LoVo (cell line): ENCODE results near the gene CSF2.
"Not testable (repeated sequence)": the region's sequence is repeated elsewhere in the genome, so short reads cannot be mapped to it uniquely, and the experiment has no call there.

Experiments used
- DNase-seq: peaks from one replicate; pipeline ENCODE4 v3.0.0-alpha.2; 2016; ENCODE audit warnings: low spot score

Gene CSF2

GRCh38 chr5:132090107-132090506 lies 16.5 kb downstream of the CSF2 start:
- DNase-seq, result peak; percentile 69

DNA sequence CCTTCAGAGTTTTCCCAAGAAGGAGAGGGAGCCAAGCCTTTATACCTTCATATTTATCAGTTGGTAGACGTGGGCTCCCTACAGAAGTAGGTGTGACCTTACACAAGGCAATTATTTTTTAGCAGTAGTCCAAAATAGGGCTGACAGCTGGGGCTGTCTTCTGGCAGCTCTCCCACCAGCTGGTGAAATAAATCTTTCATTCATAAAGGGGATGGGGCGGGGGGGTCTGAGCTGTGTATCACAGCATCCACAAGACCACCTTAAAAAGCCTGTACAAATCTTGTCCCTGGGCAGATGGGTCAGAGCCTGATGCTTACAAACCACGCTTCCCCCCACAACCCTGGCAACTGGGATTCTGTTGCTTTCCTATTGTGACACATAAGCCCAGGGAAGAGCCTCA lies 19.7 kb downstream of the CSF2 start:
- DNase-seq, result no peak

GRCh38 chr5:132094393-132095076 lies 20.9 kb downstream of the CSF2 start:
- DNase-seq, result peak; percentile 83

DNA sequence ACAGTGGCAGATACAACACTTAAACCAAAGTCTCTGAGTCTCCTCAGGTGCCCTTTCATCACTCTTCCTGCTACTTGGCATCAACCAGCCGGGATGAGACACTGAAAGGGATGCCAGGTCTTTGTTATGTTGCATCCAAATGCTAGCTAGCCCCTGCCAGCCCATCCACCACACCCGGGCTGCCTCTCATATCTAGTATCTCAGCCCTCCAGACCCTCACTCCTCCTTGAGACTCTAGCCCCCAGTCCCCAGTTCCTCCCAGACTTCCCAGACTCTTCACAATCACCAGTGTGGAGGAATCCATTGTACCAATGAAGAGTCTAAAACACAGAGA lies 21.5 kb downstream of the CSF2 start:
- DNase-seq, result no peak

DNA sequence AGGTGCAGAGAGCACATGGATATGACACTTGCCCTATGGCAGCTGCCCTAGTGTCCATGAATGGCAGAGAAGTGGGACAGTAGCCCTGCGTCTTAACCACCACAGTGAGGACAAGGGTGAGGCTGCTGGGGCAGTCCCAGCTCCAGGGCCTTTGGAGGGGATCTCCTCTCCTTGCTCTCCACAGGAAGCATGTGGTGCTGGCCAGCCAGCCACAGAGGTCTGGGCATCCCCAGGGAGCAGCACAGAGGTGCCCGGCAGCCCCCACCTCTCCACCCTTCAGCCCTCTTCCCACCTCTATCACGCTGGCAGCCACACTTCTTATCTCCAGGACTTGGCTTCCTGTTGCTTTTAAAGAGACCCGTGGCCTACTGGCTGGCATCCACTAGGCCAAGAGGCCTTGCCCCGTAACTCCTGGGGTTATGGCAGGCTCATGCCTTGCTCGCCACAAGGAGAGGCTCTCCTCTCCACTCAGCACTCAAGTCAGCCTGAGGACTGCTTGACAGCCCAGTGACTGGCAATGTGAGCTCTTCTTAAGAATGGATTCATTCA lies 21.9 kb downstream of the CSF2 start:
- no peak for DNase-seq

GRCh38 chr5:132096904-132097303 lies 23.3 kb downstream of the CSF2 start:
- DNase-seq, result no peak

- DNase-seq, result no peak
These were observed 24.6 kb downstream of the CSF2 start for GRCh38 chr5:132098151-132098594.

DNA sequence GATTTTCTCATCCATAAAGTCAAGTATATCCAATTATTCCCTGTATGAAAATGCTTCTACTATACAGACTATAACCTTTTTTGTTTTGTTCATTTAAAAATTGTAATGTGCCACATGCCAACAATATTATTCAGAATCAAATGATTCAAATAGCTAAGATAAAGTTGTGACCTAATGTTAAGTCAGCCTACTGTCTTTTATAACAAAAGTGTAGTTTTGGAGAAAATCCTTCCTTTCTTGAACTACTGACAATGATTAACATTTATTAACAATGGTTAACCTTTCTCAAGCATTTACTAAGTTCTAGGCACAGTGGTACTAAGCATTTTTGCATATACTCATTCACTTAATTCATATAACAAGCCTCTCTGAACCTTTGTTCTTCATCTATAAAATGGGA lies 25.0 kb downstream of the CSF2 start:
- no peak for DNase-seq

DNA sequence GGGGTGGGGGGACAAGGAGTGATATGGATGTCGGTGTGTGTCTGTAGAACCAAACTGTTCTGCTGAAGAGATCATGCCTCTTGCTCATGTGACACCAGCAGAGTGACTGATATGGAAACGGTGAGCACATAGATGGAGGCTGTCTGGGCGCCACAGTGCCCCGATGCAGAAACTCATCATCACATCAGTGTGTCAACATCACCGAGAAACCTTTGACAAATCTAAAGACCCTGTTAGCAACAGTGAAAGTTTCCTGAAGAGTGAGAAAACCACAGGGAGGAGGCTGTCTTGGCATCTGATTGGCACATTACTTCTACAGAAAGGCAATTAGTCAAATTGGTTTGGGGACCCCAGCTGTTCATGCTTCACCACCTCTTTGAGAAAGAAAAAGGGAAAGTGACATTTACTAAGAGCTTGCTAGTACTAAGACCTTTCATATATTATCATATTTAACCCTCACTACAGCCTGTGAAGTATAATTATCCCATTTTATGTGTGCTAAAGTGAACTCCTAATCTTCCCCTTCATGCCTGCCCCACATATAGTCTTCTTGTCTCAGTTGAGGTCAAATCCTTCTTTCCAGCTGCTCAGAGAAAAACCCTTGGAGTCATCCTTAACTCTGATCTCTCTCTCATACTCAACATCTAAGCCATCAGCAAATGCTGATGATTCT lies 25.6 kb downstream of the CSF2 start:
- DNase-seq, result no peak

GRCh38 chr5:132099905-132100304 lies 26.3 kb downstream of the CSF2 start:
- DNase-seq, result no peak

DNA sequence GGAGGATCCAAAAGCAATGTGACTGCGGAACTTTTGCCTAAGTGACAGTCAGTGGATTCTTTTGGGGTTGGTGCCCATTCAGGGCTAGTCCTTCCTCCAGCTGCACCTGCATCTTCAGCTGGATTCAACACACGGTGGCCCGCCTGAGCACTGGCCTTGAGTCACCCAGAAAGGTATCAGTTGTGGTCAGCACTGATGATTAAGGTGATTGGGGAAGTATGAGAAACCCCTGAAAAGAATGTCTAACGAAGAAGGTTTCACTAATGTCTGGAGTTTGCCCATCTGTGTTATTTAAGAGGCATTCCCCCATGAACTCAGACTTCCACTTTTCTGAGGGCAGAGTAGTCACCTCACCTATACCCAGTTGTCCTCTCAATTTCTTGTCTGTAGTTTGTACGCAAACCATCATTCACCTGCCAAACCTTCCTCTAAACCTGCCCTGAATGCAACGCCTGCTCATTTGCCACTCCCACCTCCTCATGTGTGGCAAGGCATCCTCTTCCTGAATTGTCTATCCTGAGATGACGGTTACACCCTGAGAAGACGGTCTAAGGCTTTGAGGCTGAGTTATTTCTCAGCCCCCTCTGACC lies 27.2 kb downstream of the CSF2 start:
- DNase-seq, result no peak

GRCh38 chr5:132101385-132101880 lies 27.8 kb downstream of the CSF2 start:
- DNase-seq, result no peak

GRCh38 chr5:132102101-132102701 lies 28.6 kb downstream of the CSF2 start:
- no peak for DNase-seq

DNA sequence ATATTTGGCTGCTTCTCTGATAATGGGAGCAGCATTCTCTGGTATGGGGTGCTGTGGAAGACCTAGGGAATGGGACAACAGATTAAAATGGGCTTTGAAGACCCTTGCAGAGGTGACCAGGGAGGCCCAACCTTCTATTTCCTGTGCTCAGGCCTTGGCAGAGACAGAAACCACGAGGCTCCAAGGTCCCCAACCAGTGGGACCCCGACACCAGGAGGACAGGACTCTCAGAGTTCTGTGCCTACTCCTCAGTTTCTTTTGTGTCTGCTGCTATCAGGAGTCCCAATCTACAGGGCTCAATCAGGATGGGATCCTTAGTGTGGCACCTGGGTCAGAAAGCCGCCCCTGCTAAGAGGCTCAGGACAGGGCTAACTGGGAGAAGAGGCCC lies 29.3 kb downstream of the CSF2 start:
- DNase-seq, result no peak

- DNase-seq, result peak; percentile 86
These were observed 29.9 kb downstream of the CSF2 start for GRCh38 chr5:132103332-132103951.

DNA sequence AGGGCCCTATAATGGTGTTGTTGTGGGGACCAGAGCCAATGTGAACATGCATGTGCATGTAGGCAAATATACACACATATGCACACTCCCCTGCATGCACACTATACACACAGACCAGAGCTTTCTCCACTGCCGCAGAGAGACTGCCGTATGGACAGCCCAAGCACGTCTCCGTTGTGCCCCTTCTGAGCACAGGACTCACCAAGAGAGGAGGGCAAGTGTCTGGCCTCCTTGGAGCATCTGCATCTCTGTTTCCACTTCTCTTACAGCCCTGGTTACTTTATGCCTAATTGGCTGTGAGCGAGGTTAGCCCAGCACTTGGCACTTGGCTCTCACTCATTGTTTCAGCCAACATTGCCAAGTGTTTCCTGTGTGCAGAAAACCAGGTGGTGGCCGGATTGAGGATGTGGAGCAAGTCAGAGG lies 30.4 kb downstream of the CSF2 start:
- no peak for DNase-seq

DNA sequence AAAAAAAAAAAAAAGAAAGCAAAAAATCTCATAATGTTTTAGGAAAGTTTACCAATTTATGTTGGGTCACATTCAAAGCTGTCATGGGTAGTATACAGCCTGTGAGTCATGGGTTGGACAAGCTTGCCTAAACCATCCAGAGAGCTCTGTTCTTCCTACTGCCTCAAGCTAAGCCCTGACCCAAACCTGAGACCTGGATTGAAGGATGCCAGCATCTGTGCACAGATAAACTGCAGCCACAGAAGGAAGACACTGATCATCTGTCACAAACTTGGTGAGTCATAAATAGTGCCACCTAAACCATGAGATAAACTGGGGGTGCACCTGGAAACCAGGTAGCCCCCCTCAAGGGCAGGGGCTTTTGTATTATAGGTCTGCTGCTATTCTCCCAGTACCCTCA lies 31.0 kb downstream of the CSF2 start:
- no peak for DNase-seq

DNA sequence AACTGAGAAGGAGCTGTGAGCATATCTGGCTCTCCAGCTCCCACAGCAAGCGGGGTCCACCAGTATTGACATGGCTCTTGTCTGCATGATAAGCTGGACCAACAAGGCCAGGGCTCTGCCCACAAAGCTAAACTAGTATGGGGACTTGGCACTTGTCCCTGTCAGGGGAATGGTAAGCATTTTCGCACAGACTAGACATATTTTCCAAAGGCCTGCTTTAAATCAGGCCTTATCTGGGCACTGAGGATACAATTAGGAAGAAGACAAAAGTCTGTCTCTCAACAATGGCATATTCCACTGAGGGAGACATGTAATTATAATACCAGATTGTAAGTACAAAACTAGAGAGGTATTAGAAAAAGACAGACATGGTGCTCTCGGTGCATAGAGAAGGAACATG lies 32.1 kb downstream of the CSF2 start:
- no peak for DNase-seq

DNA sequence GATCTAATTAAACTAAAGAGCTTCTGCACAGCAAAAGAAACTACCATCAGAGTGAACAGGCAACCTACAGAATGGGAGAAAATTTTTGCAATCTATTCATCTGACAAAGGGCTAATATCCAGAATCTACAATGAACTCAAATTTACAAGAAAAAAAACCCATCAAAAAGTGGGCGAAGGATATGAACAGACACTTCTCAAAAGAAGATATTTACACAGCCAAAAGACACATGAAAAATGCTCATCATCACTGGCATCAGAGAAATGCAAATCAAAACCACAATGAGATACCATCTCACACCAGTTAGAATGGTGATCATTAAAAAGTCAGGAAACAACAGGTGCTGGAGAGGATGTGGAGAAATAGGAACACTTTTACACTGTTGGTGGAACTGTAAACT lies 34.9 kb downstream of the CSF2 start:
- not testable (repeated sequence) for DNase-seq

DNA sequence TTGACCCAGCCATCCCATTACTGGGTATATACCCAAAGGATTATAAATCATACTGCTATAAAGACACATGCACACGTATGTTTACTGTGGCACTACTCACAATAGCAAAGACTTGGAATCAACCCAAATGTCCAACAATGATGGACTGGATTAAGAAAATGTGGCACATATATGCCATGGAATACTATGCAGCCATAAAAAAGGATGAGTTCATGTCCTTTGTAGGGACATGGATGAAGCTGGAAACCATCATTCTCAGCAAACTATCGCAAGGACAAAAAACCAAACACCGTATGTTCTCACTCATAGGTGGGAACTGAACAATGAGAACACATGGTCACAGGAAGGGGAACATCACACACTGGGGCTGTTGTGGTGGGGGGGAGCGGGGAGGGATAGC lies 35.4 kb downstream of the CSF2 start:
- not testable (repeated sequence) for DNase-seq

GRCh38 chr5:132109494-132110053 lies 36.0 kb downstream of the CSF2 start:
- no peak for DNase-seq

GRCh38 chr5:132110195-132110594 lies 36.6 kb downstream of the CSF2 start:
- no peak for DNase-seq
